Psoas muscle (tissue), 8 donors: ENCODE measurements around the gene DYNC2I2. TPM values are rescaled to one million over a fixed set of nuclear protein-coding genes. Genes with fewer than 3 reads are reported as not detected.

ENCODE experiments used
- ATAC-seq, 4 donors: fragments of 200-7000 bp; cut with Tn5 transposase; one replicate each; pipeline ENCODE4 v1.9.1; 2020; ENCODE audit warnings: moderate library complexity in 3 of 4, mild to moderate bottlenecking in 2 of 4
- DNase-seq, 2 donors: peaks; one replicate each; pipeline ENCODE4 v3.0.0-alpha.2; 2020
- H3K27ac ChIP-seq: fragments of 200-600 bp; one replicate; pipeline ENCODE4 v1.8.0; 2022
- H3K27me3 ChIP-seq, 3 donors: fragments of 200-600 bp in 1 of 3; one replicate each; pipeline versions ENCODE4 v1.6.1 to v1.8.0; 2013 to 2022; ENCODE audit warnings: low read length in 2 of 3, mild to moderate bottlenecking in 2 of 3, moderate library complexity in 1 of 3; ENCODE audit not compliant: insufficient read depth in 3 of 3
- H3K36me3 ChIP-seq, 2 donors: fragments of 200-600 bp in 1 of 2; one replicate each; pipeline versions ENCODE4 v1.6.1 to v1.8.0; 2013 to 2022; ENCODE audit warnings: low read depth in 1 of 2, mild to moderate bottlenecking in 1 of 2, moderate library complexity in 1 of 2; ENCODE audit not compliant: insufficient read depth in 1 of 2
- H3K4me1 ChIP-seq: fragments of 200-600 bp; one replicate; pipeline ENCODE4 v1.8.0; 2022
- H3K4me3 ChIP-seq: fragments of 200-600 bp; one replicate; pipeline ENCODE4 v1.8.0; 2022; ENCODE audit warnings: mild to moderate bottlenecking
- H3K9me3 ChIP-seq: fragments of 200-600 bp; one replicate; pipeline ENCODE4 v1.8.0; 2022
- WGBS, 3 donors: extraction: QIAGEN DNeasy Blood & Tissue Kit; methylation state at CpG; one replicate each; pipeline versions ENCODE4 v1.1.6 to v1.1.7; 2013; 5-methylcytosine and 5-hydroxymethylcytosine counted together
- intact Hi-C, 2 donors: fragments of 100-400 bp; cut with DNase I; formaldehyde crosslinking; loops; one replicate each; pipeline versions ENCODE4 v1.11.0 to v1.14.2; 2022
- polyA plus RNA-seq, 3 donors: library from polyadenylated mRNA; stranded (reverse); fragments of 200-250 nt; gene quantifications; one replicate each; pipeline ENCODE4 v1.2.3, GENCODE V29; 2013
- total RNA-seq, 4 donors: library from RNA; stranded (reverse); fragmentation: NEBNext Ultra II Directional in 2 of 4; extraction: Animal tissue kit (Norgen Biotek cat#: 25700) in 2 of 4; gene quantifications; one replicate each; pipeline versions ENCODE4 v1.2.1 to v1.2.4, GENCODE V29; 2021 to 2023
- TF ChIP-seq, protein P1 (sequence below): fragments of 200-600 bp; IDR thresholded peaks from one replicate; pipeline ENCODE4 v1.8.0; 2022; ENCODE audit warnings: antibody characterized with exemption
- donor health status: healthy with polysubstance abuse.
- donor health status: DM: no; HTN: no; CAD: no; lungs with moderate emphysema.
- donor health status: Bipolar disorder and iron deficiency.
- donor health status: healthy.
- donor health status: DM: yes; HTN: yes; CAD: no.
- donor health status: DM: no; HTN: no; CAD: no.
- donor health status: DM: no; HTN: no; CAD: no.
- donor health status: DM: yes; HTN: yes; CAD: no.

Gene DYNC2I2
- total and polyA plus RNA-seq, 7 donors, result 6.3 to 29.1 (median 10.3) TPM

DNA sequence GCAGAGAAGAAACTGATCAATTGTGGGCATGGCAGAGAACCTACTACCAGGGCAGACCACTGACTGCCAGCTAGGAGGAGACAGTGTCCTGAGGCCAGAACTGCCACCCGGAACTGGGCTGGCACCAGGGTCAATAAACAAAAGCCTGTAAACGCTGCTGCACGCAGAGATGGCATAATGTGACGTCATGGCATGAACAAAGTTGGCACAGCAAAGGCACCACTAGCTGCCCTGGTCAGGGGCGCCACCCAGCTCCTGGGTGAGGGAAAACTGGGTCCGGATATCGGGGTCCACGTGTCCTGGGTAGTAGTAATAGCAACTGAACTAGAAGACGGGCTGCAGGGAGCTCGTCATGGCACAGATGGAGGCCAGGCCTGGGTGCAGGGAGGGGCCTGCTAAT is 32.1 kb downstream of the DYNC2I2 start:
- H3K4me3 ChIP-seq, result no peak overlapping the region
- intact Hi-C loops, result no loop called here
- H3K27ac ChIP-seq, result no peak overlapping the region
- peaks cover 17% of the 10 kb centered on the region for H3K4me1 ChIP-seq
- peaks cover 0 to 96% of the 10 kb centered on the region in 2 donors for H3K36me3 ChIP-seq
- no peak for ATAC-seq
- no peaks in the 10 kb centered on the region for H3K9me3 ChIP-seq
- DNase-seq, result no peak
- TF ChIP-seq, protein P1, sequence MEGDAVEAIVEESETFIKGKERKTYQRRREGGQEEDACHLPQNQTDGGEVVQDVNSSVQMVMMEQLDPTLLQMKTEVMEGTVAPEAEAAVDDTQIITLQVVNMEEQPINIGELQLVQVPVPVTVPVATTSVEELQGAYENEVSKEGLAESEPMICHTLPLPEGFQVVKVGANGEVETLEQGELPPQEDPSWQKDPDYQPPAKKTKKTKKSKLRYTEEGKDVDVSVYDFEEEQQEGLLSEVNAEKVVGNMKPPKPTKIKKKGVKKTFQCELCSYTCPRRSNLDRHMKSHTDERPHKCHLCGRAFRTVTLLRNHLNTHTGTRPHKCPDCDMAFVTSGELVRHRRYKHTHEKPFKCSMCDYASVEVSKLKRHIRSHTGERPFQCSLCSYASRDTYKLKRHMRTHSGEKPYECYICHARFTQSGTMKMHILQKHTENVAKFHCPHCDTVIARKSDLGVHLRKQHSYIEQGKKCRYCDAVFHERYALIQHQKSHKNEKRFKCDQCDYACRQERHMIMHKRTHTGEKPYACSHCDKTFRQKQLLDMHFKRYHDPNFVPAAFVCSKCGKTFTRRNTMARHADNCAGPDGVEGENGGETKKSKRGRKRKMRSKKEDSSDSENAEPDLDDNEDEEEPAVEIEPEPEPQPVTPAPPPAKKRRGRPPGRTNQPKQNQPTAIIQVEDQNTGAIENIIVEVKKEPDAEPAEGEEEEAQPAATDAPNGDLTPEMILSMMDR, result no peak
- 81 to 89% (median 82%) methylated on average over 10 of the region's 10 CpGs for WGBS, 3 donors
- H3K27me3 ChIP-seq, result no peaks in the 10 kb centered on the region

DNA sequence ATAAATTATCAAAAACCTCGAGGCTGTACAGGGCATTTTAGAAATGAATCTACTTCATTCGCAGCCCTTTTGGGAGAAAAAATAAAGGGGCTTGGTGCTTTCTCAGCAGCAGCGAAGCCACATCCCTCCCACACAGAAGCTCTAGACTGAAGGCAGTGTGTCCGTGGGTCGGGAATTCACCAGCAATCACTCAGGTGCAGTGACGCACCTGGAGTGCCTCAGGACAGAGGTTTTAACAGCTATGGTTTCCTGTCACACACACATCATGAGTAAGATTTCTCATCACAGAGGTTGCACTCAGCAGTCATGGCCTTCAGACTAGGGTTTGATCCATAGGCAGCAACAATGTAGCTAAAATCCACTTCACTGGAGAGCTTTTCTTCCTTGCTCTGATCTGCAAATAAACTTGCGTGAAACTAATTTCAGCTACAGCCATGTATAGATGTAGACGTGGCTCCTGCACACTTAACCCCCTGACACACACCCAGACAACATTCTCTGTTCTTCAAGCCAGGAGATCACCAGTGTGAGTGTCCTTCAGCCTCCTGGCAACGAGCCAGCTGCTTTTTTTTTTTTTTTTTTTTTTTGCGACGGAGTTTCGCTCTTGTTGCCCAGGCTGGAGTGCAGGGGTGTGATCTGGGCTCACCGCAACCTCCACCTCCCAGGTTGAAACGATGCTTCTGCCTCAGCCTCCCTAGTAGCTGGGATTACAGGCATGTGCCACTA is 34.8 kb downstream of the DYNC2I2 start:
- Histone ChIP-seq H3K4me3 (no peak overlapping the region), H3K27ac (no peak overlapping the region), H3K36me3 (peaks cover 7 to 98% of the 10 kb centered on the region in 2 donors), H3K9me3 (no peaks in the 10 kb centered on the region), H3K27me3 (no peaks in the 10 kb centered on the region), H3K4me1 (no peaks in the 10 kb centered on the region)
- no peak for DNase-seq
- intact Hi-C loops, result no loop called here
- 70 to 75% (median 71%) methylated on average over 12 to 14 of the region's 14 CpGs for WGBS, 3 donors
- TF ChIP-seq, protein P1, result no peak
- ATAC-seq, result no peak

DNA sequence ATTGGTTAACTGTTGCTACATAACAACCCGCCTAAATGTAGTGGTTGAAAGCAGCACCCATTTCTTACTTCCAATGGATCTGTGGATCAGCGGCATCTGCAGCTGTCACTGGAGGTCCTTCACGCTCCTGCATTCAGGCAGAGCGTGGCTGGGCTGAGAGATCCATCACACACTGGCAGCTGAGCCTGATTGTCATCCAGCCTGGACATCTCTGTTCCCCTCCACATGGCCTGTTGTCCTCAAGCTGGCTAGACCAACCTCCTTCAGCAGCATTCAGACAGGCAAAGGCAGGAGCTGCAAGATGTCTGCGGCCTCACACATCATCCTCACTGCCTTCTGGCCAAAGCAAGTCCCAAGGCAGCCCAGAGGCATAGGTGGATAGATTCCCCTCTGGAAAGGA is 36.9 kb downstream of the DYNC2I2 start:
- intact Hi-C loops, result no loop called here
- peaks cover 7 to 98% of the 10 kb centered on the region in 2 donors for H3K36me3 ChIP-seq
- TF ChIP-seq, protein P1, result no peak

DNA sequence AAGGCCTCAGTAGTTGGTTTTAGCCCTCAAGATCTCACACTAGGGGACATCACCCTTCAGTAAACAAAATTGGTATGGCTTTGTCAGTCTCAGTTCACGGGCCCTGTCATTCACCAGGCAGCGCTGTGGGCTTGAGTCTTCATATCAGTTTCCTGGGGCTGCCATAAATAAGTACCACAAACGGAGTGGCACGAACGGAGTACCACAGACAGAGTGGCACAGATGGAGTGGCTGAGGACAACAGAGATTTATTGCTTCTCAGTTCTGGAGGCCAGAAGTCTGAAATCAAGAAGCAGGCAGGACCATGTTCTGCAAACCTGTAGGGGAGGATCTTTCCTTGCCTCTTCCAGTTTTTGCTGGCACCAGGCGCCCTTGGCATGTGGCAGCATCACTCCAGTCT is 37.5 kb downstream of the DYNC2I2 start:
- no peak for DNase-seq
- intact Hi-C loops, result no loop called here
- peak overlapping the region; percentile 41 for H3K27ac ChIP-seq
- no peak overlapping the region for H3K4me3 ChIP-seq
- ATAC-seq, result peak in 3 of 4 donors; percentile 38 to 80 (median 63)
- peaks cover 7 to 98% of the 10 kb centered on the region in 2 donors for H3K36me3 ChIP-seq
- H3K4me1 ChIP-seq, result no peaks in the 10 kb centered on the region
- TF ChIP-seq, protein P1, result no peak
- H3K9me3 ChIP-seq, result no peaks in the 10 kb centered on the region
- H3K27me3 ChIP-seq, result no peaks in the 10 kb centered on the region
- WGBS, 3 donors, result 47 to 78% (median 49%) methylated on average over 6 of the region's 6 CpGs

More for the DNA sequence above, 36.9 kb downstream of the DYNC2I2 start:
- ATAC-seq, result no peak
- no peak overlapping the region for H3K27ac ChIP-seq
- no peaks in the 10 kb centered on the region for H3K27me3 ChIP-seq
- H3K4me1 ChIP-seq, result no peaks in the 10 kb centered on the region
- H3K9me3 ChIP-seq, result no peaks in the 10 kb centered on the region
- no peak overlapping the region for H3K4me3 ChIP-seq
- 92 to 93% (median 92%) methylated on average over 5 of the region's 5 CpGs for WGBS, 3 donors
- no peak for DNase-seq
